ENCODE measurements around the gene PDCL3.

- no peak for TF ChIP-seq TEAD4 (IDR thresholded peaks at IDR 0.05)
- TF ChIP-seq REST (IDR thresholded peaks at IDR 0.05; ENCODE audit: low read depth): no peak
- TF ChIP-seq RAD21 (IDR thresholded peaks at IDR 0.05; ENCODE audit: low read depth): no peak
- no peak for TF ChIP-seq ZBTB7A (IDR thresholded peaks at IDR 0.05; ENCODE audit: low read depth)
- no peak for TF ChIP-seq TAF1 (IDR thresholded peaks at IDR 0.05; ENCODE audit: low read depth)
- no peak for TF ChIP-seq MAX (IDR thresholded peaks at IDR 0.05)
- TF ChIP-seq EP300 (IDR thresholded peaks at IDR 0.05; ENCODE audit: borderline replicate concordance): no peak
Observed at GRCh38 chr2:100619951-100620350, 57.2 kb downstream of the PDCL3 start.

Data from Ishikawa (cell line).